GM23248 (cell line): Measurements from ENCODE around the gene IL21.

Experiments
- EZH2 ChIP-seq: fragments of 200-600 bp; sonication (generic); IDR thresholded peaks from 2 replicates; pipeline ENCODE4 v1.6.1; 2018; ENCODE audit warnings: antibody characterized with exemption, mild to moderate bottlenecking; ENCODE audit not compliant: insufficient read depth, poor library complexity, severe bottlenecking
- EZH2phosphoT487 ChIP-seq: fragments of 200-600 bp; sonication (generic); IDR thresholded peaks from 2 replicates; pipeline ENCODE4 v1.6.1; 2018; ENCODE audit warnings: antibody characterized with exemption, moderate library complexity, mild to moderate bottlenecking, low read depth; ENCODE audit not compliant: insufficient read depth

GRCh38 chr4:122584519-122584918 is 36.3 kb downstream of the IL21 start:
- no peak for TF ChIP-seq EZH2
- no peak for TF ChIP-seq EZH2phosphoT487
